PC-3 (cell line): ENCODE results near the gene MED12L. TPM values are rescaled to one million over a fixed set of nuclear protein-coding genes. Genes with fewer than 3 reads are reported as not detected.

ENCODE experiments used
- ATAC-seq: fragments of 200-7000 bp; cut with Tn5 transposase; 2 replicates; pipeline ENCODE4 v1.9.1; 2020; ENCODE audit warnings: mild to moderate bottlenecking, moderate library complexity
- Bru-seq: library from RNA; stranded (reverse); fragments of 400-500 nt; gene quantifications from one replicate; lab custom pipeline; 2021; lab: Mats Ljungman, UMichigan
- BruChase-seq, 2 experiments: library from RNA; stranded (reverse); fragments of 400-500 nt; gene quantifications; one replicate each; lab custom pipeline; 2021; lab: Mats Ljungman, UMichigan
- BruUV-seq: library from RNA; stranded (reverse); fragments of 400-500 nt; replicated peaks from 2 replicates; lab custom pipeline; 2021; lab: Mats Ljungman, UMichigan
- CTCF ChIA-PET: fragments of 300-600 bp; sonication (Branson Sonifier 250); formaldehyde crosslinking; loops from one replicate; lab custom pipeline; 2022; ENCODE audit warnings: antibody characterized with exemption; lab: Charles Lee
- POLR2A ChIA-PET: fragments of 300-600 bp; sonication (Branson Sonifier 250); formaldehyde crosslinking; loops from one replicate; lab custom pipeline; 2022; ENCODE audit warnings: antibody characterized with exemption; ENCODE audit not compliant: unreplicated experiment; lab: Charles Lee
- DNase-seq: peaks from one replicate; pipeline ENCODE4 v3.0.0-alpha.2; 2015
- H2AFZ ChIP-seq: fragments of 300-600 bp; sonication (generic); 2 replicates; pipeline ENCODE4 v1.6.0; 2016; ENCODE audit warnings: antibody characterized with exemption, low read length
- H3F3A ChIP-seq: fragments of 300-600 bp; sonication (generic); one replicate; pipeline ENCODE4 v1.6.0; 2017; ENCODE audit warnings: antibody characterized with exemption, low read length, control low read depth, mild to moderate bottlenecking; ENCODE audit not compliant: unreplicated experiment
- H3K27ac ChIP-seq: fragments of 300-600 bp; sonication (generic); 2 replicates; pipeline ENCODE4 v1.5.1; 2016; ENCODE audit warnings: mild to moderate bottlenecking, low read length
- H3K27me3 ChIP-seq: fragments of 300-600 bp; sonication (generic); 2 replicates; pipeline ENCODE4 v1.6.1; 2016; ENCODE audit warnings: low read length, mixed read lengths
- H3K36me3 ChIP-seq: fragments of 300-600 bp; sonication (generic); 2 replicates; pipeline ENCODE4 v1.6.1; 2016; ENCODE audit warnings: low read depth, mixed run types, low read length, mixed read lengths
- H3K4me1 ChIP-seq: fragments of 300-600 bp; sonication (generic); 2 replicates; pipeline ENCODE4 v1.5.1; 2016; ENCODE audit warnings: low read length; ENCODE audit not compliant: insufficient read depth
- H3K4me2 ChIP-seq: fragments of 300-600 bp; sonication (generic); 2 replicates; pipeline ENCODE4 v1.6.0; 2016; ENCODE audit warnings: low read length
- H3K4me3 ChIP-seq: fragments of 300-600 bp; sonication (generic); 2 replicates; pipeline ENCODE4 v1.5.1; 2016; ENCODE audit warnings: mild to moderate bottlenecking, low read length, mixed read lengths
- H3K79me2 ChIP-seq: fragments of 300-600 bp; sonication (generic); 2 replicates; pipeline ENCODE4 v1.6.1; 2017; ENCODE audit warnings: low read length, mixed read lengths
- H3K9ac ChIP-seq: fragments of 300-600 bp; sonication (generic); 2 replicates; pipeline ENCODE4 v1.6.0; 2016; ENCODE audit warnings: mild to moderate bottlenecking, low read length
- H3K9me2 ChIP-seq: fragments of 300-600 bp; sonication (generic); replicated peaks from 2 replicates; pipeline ENCODE4 v1.6.1; 2016; ENCODE audit warnings: mixed run types, low read length, mixed read lengths
- H3K9me3 ChIP-seq: fragments of 300-600 bp; sonication (generic); 2 replicates; pipeline ENCODE4 v1.6.1; 2016; ENCODE audit warnings: low read length, mixed read lengths
- H4K20me1 ChIP-seq: fragments of 300-600 bp; sonication (generic); 2 replicates; pipeline ENCODE4 v1.6.1; 2016; ENCODE audit warnings: low read length, mixed read lengths
- EZH2 ChIP-seq: fragments of 300-600 bp; sonication (generic); IDR thresholded peaks from one replicate; pipeline ENCODE4 v1.6.1; 2017; ENCODE audit warnings: antibody characterized with exemption, mild to moderate bottlenecking, low read length; ENCODE audit not compliant: unreplicated experiment
- EZH2phosphoT487 ChIP-seq: fragments of 300-600 bp; sonication (generic); IDR thresholded peaks from 2 replicates; pipeline ENCODE4 v1.6.1; 2018; ENCODE audit warnings: mild to moderate bottlenecking, antibody characterized with exemption, low read length, borderline replicate concordance
- intact Hi-C: fragments of 100-400 bp; cut with micrococcal nuclease; formaldehyde crosslinking; loops from 2 replicates; pipeline ENCODE4 v1.9.0; 2023
- long read RNA-seq: library from polyadenylated mRNA; unstranded; transcript quantifications from one replicate; pipeline ENCODE4 v2.0.0, GENCODE V29; 2021; ENCODE audit not compliant: unreplicated experiment
- total RNA-seq: library from RNA; depleted of rRNA; stranded (reverse); fragments of >200 nt; gene quantifications from 2 replicates; pipeline ENCODE4 v1.2.3, GENCODE V29; 2014; rRNA removed
- TF ChIP-seq, protein P1 (sequence below): fragments of 300-600 bp; sonication (generic); conservative IDR thresholded peaks from 2 replicates; pipeline ENCODE4 v1.5.1; 2017; ENCODE audit warnings: antibody characterized with exemption, low read depth, mild to moderate bottlenecking, low read length

Gene MED12L
- 0.55 and 0.92 TPM in 2 replicates for total RNA-seq
- Bru-seq, nascent RNA: percentile 27 among the genes with signal in this experiment
- percentile 22 among the genes with signal in this experiment for BruChase-seq, experiment 1, labeled RNA remaining after a 6-hour chase
- percentile 23 among the genes with signal in this experiment for BruChase-seq, experiment 2, labeled RNA remaining after a 2-hour chase
- long read RNA-seq: 0 reads

GRCh38 chr3:151085227-151085888 lies at the start of gene MED12L:
MED12L (plus strand) TSS chr3:151085664; CDS start chr3:151086927, 1,263 bp downstream.
- TF ChIP-seq EZH2phosphoT487 (no peak), EZH2 (no peak)
- TF ChIP-seq, protein P1, sequence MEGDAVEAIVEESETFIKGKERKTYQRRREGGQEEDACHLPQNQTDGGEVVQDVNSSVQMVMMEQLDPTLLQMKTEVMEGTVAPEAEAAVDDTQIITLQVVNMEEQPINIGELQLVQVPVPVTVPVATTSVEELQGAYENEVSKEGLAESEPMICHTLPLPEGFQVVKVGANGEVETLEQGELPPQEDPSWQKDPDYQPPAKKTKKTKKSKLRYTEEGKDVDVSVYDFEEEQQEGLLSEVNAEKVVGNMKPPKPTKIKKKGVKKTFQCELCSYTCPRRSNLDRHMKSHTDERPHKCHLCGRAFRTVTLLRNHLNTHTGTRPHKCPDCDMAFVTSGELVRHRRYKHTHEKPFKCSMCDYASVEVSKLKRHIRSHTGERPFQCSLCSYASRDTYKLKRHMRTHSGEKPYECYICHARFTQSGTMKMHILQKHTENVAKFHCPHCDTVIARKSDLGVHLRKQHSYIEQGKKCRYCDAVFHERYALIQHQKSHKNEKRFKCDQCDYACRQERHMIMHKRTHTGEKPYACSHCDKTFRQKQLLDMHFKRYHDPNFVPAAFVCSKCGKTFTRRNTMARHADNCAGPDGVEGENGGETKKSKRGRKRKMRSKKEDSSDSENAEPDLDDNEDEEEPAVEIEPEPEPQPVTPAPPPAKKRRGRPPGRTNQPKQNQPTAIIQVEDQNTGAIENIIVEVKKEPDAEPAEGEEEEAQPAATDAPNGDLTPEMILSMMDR: no peak
- peak; percentile 60 for ATAC-seq
- no peak within 1 kb of the TSS for H3K27ac ChIP-seq
- peak within 1 kb of the TSS; percentile 73 for H3K4me3 ChIP-seq
- peak within 1 kb of the TSS; percentile 91 for H3K4me2 ChIP-seq
- H3K79me2 ChIP-seq: no peaks in the 10 kb centered on the region
- H3K9ac ChIP-seq: no peak within 1 kb of the TSS
- no peaks in the 10 kb centered on the region for H4K20me1 ChIP-seq
- no peaks in the 10 kb centered on the region for H3K36me3 ChIP-seq
- H2AFZ ChIP-seq: peak within 1 kb of the TSS; percentile 92
- no peaks in the 10 kb centered on the region for H3K9me3 ChIP-seq
- POLR2A ChIA-PET: interaction anchor here (0.5 to 0.6 kb wide), 2 partner anchors 14 to 1431 kb away, joined by 3 read pairs; no protein-coding TSS in a partner anchor
- intact Hi-C loops: no loop called here
- H3F3A ChIP-seq: no peaks in the 10 kb centered on the region
- H3K9me2 ChIP-seq: no peaks in the 10 kb centered on the region
- no TSS peak for BruUV-seq
- CTCF ChIA-PET: interaction anchor here (0.6 to 0.7 kb wide), 2 partner anchors 61 to 90 kb away, joined by 3 to 4 read pairs; no protein-coding TSS in a partner anchor
- DNase-seq: peak; percentile 71
- peaks cover 47% of the 10 kb centered on the region for H3K27me3 ChIP-seq
- H3K4me1 ChIP-seq: peaks cover 5% of the 10 kb centered on the region; the same call in 1 of the 2 replicates

- Histone ChIP-seq H3K4me1 (peaks cover 8% of the 10 kb centered on the region; the same call in 1 of the 2 replicates), H3K36me3 (no peaks in the 10 kb centered on the region), H3K27me3 (peaks cover 29% of the 10 kb centered on the region; the same call in 1 of the 2 replicates), H3K4me2 (peak overlapping the region; percentile 16; the same call in 1 of the 2 replicates), H3K79me2 (no peaks in the 10 kb centered on the region), H3K27ac (no peak overlapping the region), H3F3A (no peaks in the 10 kb centered on the region), H4K20me1 (no peaks in the 10 kb centered on the region), H3K9me2 (no peaks in the 10 kb centered on the region), H2AFZ (no peak overlapping the region), H3K9ac (no peak overlapping the region), H3K9me3 (no peaks in the 10 kb centered on the region), H3K4me3 (no peak overlapping the region)
- intact Hi-C loops: no loop called here
- DNase-seq: peak; percentile 75
- no TSS peak for BruUV-seq
- TF ChIP-seq, protein P1: no peak
- TF ChIP-seq EZH2: no peak
- no peak for TF ChIP-seq EZH2phosphoT487
- ATAC-seq: peak; percentile 97
- POLR2A ChIA-PET: no interaction called here
- CTCF ChIA-PET: no interaction called here
These were observed 47.6 kb upstream of the MED12L start for GRCh38 chr3:151037746-151038477.
